Measurements from ENCODE around the gene LRRTM4.

The LRRTM4 gene

GRCh38 chr2:76998704-76999103 is 523.5 kb downstream of the LRRTM4 start:
- H3K4me3 ChIP-seq (ENCODE audit: low read depth, low read length) = no peak overlapping the region
- no peak for DNase-seq (ENCODE audit: low read depth)
- no peak for TF ChIP-seq CTCF (conservative IDR thresholded peaks at IDR 0.05; ENCODE audit: low read depth, low read length)

- no peak for TF ChIP-seq CTCF (conservative IDR thresholded peaks at IDR 0.05; ENCODE audit: low read depth, low read length)
- no peak for DNase-seq (ENCODE audit: low read depth)
- no peak overlapping the region for H3K4me3 ChIP-seq (ENCODE audit: low read depth, low read length)
Observed at GRCh38 chr2:76998152-76998551, 524.0 kb downstream of the LRRTM4 start.

GRCh38 chr2:76997296-76997695 is 524.9 kb downstream of the LRRTM4 start:
- H3K4me3 ChIP-seq (ENCODE audit: low read depth, low read length) = no peak overlapping the region
- no peak for TF ChIP-seq CTCF (conservative IDR thresholded peaks at IDR 0.05; ENCODE audit: low read depth, low read length)
- DNase-seq (ENCODE audit: low read depth) = no peak

GRCh38 chr2:76985387-76986136 is 536.6 kb downstream of the LRRTM4 start:
- H3K4me3 ChIP-seq (ENCODE audit: low read depth, low read length) = no peak overlapping the region
- no peak for TF ChIP-seq CTCF (conservative IDR thresholded peaks at IDR 0.05; ENCODE audit: low read depth, low read length)
- no peak for DNase-seq (ENCODE audit: low read depth)

- DNase-seq (ENCODE audit: low read depth) = no peak
- no peak for TF ChIP-seq CTCF (conservative IDR thresholded peaks at IDR 0.05; ENCODE audit: low read depth, low read length)
- no peak overlapping the region for H3K4me3 ChIP-seq (ENCODE audit: low read depth, low read length)
Observed at GRCh38 chr2:76984359-76984758, 537.8 kb downstream of the LRRTM4 start.

- no peak overlapping the region for H3K4me3 ChIP-seq (ENCODE audit: low read depth, low read length)
- no peak for TF ChIP-seq CTCF (conservative IDR thresholded peaks at IDR 0.05; ENCODE audit: low read depth, low read length)
- DNase-seq (ENCODE audit: low read depth) = no peak
Observed at GRCh38 chr2:76980067-76980787, 541.9 kb downstream of the LRRTM4 start.
